Fibroblast of mammary gland (primary cell): Measurements from ENCODE around the gene ST8SIA1.

Source experiments
- DNase-seq: peaks from one replicate; pipeline ENCODE4 v3.0.0-alpha.2; 2010; ENCODE audit warnings: low read depth
- H3K4me3 ChIP-seq: 2 replicates; pipeline ENCODE4 v1.5.1; 2011; ENCODE audit warnings: low read depth, mild to moderate bottlenecking, low read length, moderate library complexity; ENCODE audit not compliant: control insufficient read depth
- CTCF ChIP-seq: conservative IDR thresholded peaks from 2 replicates; pipeline ENCODE4 v1.5.1; 2011; ENCODE audit warnings: low read depth, low read length, inconsistent platforms; ENCODE audit not compliant: control insufficient read depth, insufficient read depth

ST8SIA1 gene

GRCh38 chr12:22366181-22366580 is 31.7 kb upstream of the ST8SIA1 start:
- DNase-seq: no peak
- no peak overlapping the region for H3K4me3 ChIP-seq
- no peak for TF ChIP-seq CTCF

- TF ChIP-seq CTCF: no peak
- DNase-seq: no peak
- no peak overlapping the region for H3K4me3 ChIP-seq
Observed at GRCh38 chr12:22361785-22362184, 27.3 kb upstream of the ST8SIA1 start.

- H3K4me3 ChIP-seq: no peak overlapping the region
- no peak for DNase-seq
- no peak for TF ChIP-seq CTCF
Observed at GRCh38 chr12:22360774-22361173, 26.3 kb upstream of the ST8SIA1 start.

- no peak for TF ChIP-seq CTCF
- no peak overlapping the region for H3K4me3 ChIP-seq
- DNase-seq: no peak
Observed at GRCh38 chr12:22357531-22357930, 23.0 kb upstream of the ST8SIA1 start.

- no peak for DNase-seq
- no peak for TF ChIP-seq CTCF
- H3K4me3 ChIP-seq: no peak overlapping the region
Observed at GRCh38 chr12:22356231-22356630, 21.7 kb upstream of the ST8SIA1 start.

GRCh38 chr12:22355011-22355580 is 20.6 kb upstream of the ST8SIA1 start:
- no peak for TF ChIP-seq CTCF
- DNase-seq: no peak
- no peak overlapping the region for H3K4me3 ChIP-seq
